Left lung (tissue), 10 donors: Measurements from ENCODE around the gene OR6K3. TPM values are rescaled to one million over a fixed set of nuclear protein-coding genes. Genes with fewer than 3 reads are reported as not detected.

Source experiments
- ATAC-seq: fragments of 200-7000 bp; cut with Tn5 transposase; one replicate; pipeline ENCODE4 v1.9.1; 2020; ENCODE audit warnings: moderate library complexity
- DNase-seq, 4 donors: peaks; one replicate each; pipeline ENCODE4 v3.0.0-alpha.2; 2013 to 2020
- H3K27ac ChIP-seq, 2 donors: fragments of 200-600 bp; sonication (generic) in 1 of 2; one replicate each; pipeline versions ENCODE4 v1.5.0 to v1.8.0; 2020 to 2021
- H3K27me3 ChIP-seq, 2 donors: fragments of 200-600 bp; sonication (generic) in 1 of 2; one replicate each; pipeline versions ENCODE4 v1.5.0 to v1.8.0; 2020 to 2021
- H3K36me3 ChIP-seq, 2 donors: fragments of 200-600 bp; sonication (generic) in 1 of 2; one replicate each; pipeline versions ENCODE4 v1.5.0 to v1.8.0; 2020 to 2021
- H3K4me1 ChIP-seq, 2 donors: fragments of 200-600 bp; one replicate each; pipeline ENCODE4 v1.8.0; 2021
- H3K4me3 ChIP-seq, 2 donors: fragments of 200-600 bp; sonication (generic) in 1 of 2; one replicate each; pipeline versions ENCODE4 v1.5.0 to v1.8.0; 2020 to 2021; ENCODE audit warnings: mild to moderate bottlenecking in 1 of 2
- H3K9me3 ChIP-seq, 2 donors: fragments of 200-600 bp; sonication (generic) in 1 of 2; one replicate each; pipeline versions ENCODE4 v1.5.0 to v1.8.0; 2020 to 2021
- intact Hi-C, 2 donors: fragments of 100-400 bp; cut with DNase I; formaldehyde crosslinking; loops; one replicate each; pipeline versions ENCODE4 v1.11.2 to v1.14.2; 2022
- polyA plus RNA-seq, 6 donors: library from polyadenylated mRNA; unstranded; fragments of 120-200 nt; gene quantifications; one replicate each; pipeline ENCODE4 v1.2.1, GENCODE V29; 2013; ENCODE audit not compliant: insufficient read length in 6 of 6
- total RNA-seq, 2 donors: library from RNA; stranded (reverse); fragmentation: NEBNext Ultra II Directional; extraction: Animal tissue kit (Norgen Biotek cat#: 25700); gene quantifications; one replicate each; pipeline ENCODE4 v1.2.1, GENCODE V29; 2021
- TF ChIP-seq, protein P1 (sequence below), 2 donors: fragments of 200-600 bp; sonication (generic) in 1 of 2; IDR thresholded peaks; one replicate each; pipeline versions ENCODE4 v1.5.0 to v1.8.0; 2021; ENCODE audit warnings: antibody characterized with exemption in 2 of 2
- donor health status: DM: no; HTN: yes; CAD: no.
- donor health status: DM: no; HTN: no; CAD: no.

The OR6K3 gene
- total and polyA plus RNA-seq, 8 donors: 0.10 to 0.21 TPM; not detected in 6

DNA sequence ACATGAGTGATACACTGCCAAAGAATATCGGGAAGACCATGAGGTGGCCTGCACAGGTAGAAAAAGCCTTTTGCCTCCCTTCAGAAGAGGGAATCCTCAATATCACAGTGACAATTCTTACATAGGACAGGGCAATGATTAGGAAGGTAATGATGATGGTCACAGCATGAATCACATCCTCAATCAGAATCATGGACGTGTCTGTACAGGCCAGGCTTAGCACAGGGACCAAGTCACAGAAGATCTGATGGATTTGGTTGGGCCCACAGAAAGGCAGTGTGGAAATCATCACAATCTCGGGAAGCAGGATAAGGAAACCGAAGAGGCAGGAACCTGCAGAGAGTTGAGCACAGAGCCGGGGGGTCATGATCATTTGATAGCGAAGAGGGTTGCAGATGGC is 3.2 kb downstream of the OR6K3 start:
- intact Hi-C loops: no loop called here
- no peaks in the 10 kb centered on the region for H3K4me1 ChIP-seq
- ATAC-seq (no peak), DNase-seq (no peak)
- no peaks in the 10 kb centered on the region for H3K9me3 ChIP-seq
- TF ChIP-seq, protein P1, sequence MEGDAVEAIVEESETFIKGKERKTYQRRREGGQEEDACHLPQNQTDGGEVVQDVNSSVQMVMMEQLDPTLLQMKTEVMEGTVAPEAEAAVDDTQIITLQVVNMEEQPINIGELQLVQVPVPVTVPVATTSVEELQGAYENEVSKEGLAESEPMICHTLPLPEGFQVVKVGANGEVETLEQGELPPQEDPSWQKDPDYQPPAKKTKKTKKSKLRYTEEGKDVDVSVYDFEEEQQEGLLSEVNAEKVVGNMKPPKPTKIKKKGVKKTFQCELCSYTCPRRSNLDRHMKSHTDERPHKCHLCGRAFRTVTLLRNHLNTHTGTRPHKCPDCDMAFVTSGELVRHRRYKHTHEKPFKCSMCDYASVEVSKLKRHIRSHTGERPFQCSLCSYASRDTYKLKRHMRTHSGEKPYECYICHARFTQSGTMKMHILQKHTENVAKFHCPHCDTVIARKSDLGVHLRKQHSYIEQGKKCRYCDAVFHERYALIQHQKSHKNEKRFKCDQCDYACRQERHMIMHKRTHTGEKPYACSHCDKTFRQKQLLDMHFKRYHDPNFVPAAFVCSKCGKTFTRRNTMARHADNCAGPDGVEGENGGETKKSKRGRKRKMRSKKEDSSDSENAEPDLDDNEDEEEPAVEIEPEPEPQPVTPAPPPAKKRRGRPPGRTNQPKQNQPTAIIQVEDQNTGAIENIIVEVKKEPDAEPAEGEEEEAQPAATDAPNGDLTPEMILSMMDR (IDR thresholded peaks at IDR 0.05): no peak
- H3K27me3 ChIP-seq: no peaks in the 10 kb centered on the region
- no peak overlapping the region for H3K4me3 ChIP-seq
- H3K36me3 ChIP-seq: no peaks in the 10 kb centered on the region
- no peak overlapping the region for H3K27ac ChIP-seq

DNA sequence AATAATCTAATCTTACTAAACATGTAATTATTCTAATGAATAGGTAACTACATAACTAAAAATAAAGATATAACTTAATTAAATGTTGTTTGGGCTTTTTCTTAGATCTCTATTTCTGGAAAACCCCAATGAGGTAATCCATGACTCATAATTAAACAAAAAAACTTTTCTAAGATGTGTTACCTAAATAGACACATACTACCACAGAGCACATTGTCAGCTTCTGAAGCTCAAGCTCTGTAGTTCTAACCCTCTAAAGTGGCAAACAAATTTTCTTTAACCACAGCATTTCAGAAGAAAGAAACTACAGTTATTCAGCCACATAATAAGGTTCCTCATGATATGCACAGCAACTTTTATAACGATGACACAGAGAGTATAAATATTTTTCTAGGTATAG is 4.2 kb downstream of the OR6K3 start:
- Histone ChIP-seq H3K9me3 (no peaks in the 10 kb centered on the region), H3K27me3 (no peaks in the 10 kb centered on the region), H3K4me1 (no peaks in the 10 kb centered on the region), H3K27ac (no peak overlapping the region), H3K4me3 (no peak overlapping the region), H3K36me3 (no peaks in the 10 kb centered on the region)
- TF ChIP-seq, protein P1 (IDR thresholded peaks at IDR 0.05): no peak
- intact Hi-C loops: no loop called here
- no peak for DNase-seq
- ATAC-seq: no peak

DNA sequence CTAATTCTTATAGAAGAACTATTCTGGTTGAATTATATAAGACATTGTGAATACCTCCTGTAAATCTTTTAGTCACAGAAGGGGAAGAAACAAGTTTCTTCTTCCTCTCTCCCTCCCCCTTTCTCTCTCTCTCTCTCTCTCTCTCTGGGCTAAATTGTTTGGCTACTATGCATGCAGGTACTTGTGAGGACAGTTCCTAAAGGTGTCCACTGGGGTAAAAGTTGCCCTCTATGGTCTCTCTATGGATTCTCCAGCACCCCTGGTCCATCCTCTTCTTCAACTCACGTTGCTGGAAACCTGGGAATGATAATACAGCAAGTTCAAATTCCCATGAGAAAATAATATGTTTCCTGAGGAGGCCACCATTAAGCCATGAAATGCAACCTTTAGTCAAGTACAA is 5.8 kb downstream of the OR6K3 start:
- no peak overlapping the region for H3K27ac ChIP-seq
- no peak overlapping the region for H3K4me3 ChIP-seq
- TF ChIP-seq, protein P1 (IDR thresholded peaks at IDR 0.05): no peak
- H3K27me3 ChIP-seq: no peaks in the 10 kb centered on the region
- H3K36me3 ChIP-seq: no peaks in the 10 kb centered on the region
- ATAC-seq (no peak), DNase-seq (no peak)
- intact Hi-C loops: no loop called here
- no peaks in the 10 kb centered on the region for H3K9me3 ChIP-seq
- H3K4me1 ChIP-seq: no peaks in the 10 kb centered on the region

DNA sequence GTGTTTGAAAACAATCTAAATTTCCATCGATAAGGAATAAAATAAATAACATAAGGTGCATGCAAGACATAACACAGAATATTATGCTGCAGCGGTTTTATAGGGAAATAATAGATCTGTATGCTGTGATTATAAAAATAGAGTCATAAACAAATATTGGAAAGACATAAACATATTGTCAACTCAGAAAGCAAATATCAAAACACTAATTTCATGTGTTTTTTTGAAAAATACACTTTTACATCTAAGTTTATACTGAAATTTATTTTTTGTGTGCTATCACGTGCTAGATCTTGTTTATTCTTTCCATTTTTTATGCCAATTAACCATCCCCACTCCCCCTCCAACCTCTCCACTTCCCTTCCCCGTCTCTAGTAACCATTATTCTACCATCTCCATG is 9.4 kb downstream of the OR6K3 start:
- Histone ChIP-seq H3K4me3 (no peak overlapping the region), H3K27me3 (no peaks in the 10 kb centered on the region), H3K4me1 (no peaks in the 10 kb centered on the region), H3K36me3 (no peaks in the 10 kb centered on the region), H3K9me3 (no peaks in the 10 kb centered on the region), H3K27ac (no peak overlapping the region)
- TF ChIP-seq, protein P1 (IDR thresholded peaks at IDR 0.05): no peak
- intact Hi-C loops: no loop called here
- ATAC-seq (no peak), DNase-seq (no peak)

DNA sequence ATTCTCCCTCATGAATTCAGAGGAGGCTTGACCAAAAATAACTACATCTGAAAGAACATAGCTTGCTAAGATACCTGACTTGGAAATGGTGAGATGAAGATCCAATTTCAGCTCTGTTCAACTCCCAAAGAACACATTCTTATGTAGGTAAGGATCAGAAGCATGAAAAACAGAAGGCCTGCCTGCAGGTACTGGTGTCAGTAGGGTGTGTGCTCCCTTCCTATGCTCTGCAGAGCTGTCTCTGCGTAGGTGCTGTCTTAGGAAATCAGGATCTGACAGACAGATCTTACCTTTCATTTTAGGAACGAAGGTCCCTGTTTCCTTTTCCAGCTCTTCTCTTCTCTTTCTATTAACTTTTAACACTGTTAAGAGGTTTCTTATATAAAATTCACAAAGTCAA is 14.4 kb downstream of the OR6K3 start:
- Histone ChIP-seq H3K27me3 (no peaks in the 10 kb centered on the region), H3K4me3 (no peak overlapping the region), H3K4me1 (no peaks in the 10 kb centered on the region), H3K27ac (no peak overlapping the region), H3K9me3 (no peaks in the 10 kb centered on the region), H3K36me3 (no peaks in the 10 kb centered on the region)
- DNase-seq (no peak), ATAC-seq (no peak)
- intact Hi-C loops: no loop called here
- TF ChIP-seq, protein P1 (IDR thresholded peaks at IDR 0.05): no peak
